DMS53 treated with DMSO at 0.1 percent for 48 hours (cell line): Measurements from ENCODE around the gene ZNF668.
"Not testable (repeated sequence)": the region's sequence is repeated elsewhere in the genome, so short reads cannot be mapped to it uniquely, and the experiment has no call there.

Source experiments
- DNase-seq: peaks from one replicate; lab custom pipeline; 2025; ENCODE audit not compliant: unreplicated experiment; lab: John Stamatoyannopoulos, UW

ZNF668 gene

DNA sequence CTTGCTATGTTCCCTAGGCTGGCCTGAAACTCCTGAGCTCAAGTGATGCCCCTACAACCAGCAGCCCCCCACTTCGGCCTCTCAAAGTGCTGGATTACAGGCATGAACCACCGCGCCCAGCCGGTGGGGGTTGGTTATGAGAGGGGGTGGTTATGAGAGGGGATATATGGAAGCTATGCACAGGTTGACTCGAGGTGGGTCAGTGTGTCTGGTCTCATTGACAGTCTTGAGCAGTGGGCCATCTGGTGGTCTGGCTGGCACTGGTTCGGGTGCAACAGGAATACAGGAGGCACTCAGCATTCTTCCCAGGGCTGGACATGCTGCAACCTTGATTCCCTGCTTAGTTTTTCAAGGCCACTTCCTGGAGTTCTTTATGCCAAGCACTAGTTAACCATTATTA lies 58.0 kb downstream of the ZNF668 start:
- DNase-seq: no peak

DNA sequence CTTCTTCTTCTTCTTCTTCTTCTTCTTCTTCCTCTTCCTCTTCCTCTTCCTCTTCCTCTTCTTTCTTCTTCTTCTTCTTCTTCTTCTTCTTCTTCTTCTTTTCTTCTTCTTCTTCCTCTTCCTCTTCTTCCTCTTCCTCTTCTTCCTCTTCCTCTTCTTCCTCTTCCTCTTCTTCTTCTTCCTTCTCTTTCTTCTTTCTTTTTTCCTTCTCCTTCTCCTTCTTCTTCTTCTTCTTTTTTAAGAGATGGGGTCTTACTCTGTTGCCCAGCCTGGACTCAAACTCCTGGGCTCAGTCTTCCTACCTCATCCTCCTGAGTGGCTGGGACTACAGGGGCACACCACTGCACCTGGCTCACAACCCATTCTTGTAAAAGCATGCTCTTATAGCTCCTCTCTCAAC lies 60.7 kb downstream of the ZNF668 start:
- DNase-seq: not testable (repeated sequence)

DNA sequence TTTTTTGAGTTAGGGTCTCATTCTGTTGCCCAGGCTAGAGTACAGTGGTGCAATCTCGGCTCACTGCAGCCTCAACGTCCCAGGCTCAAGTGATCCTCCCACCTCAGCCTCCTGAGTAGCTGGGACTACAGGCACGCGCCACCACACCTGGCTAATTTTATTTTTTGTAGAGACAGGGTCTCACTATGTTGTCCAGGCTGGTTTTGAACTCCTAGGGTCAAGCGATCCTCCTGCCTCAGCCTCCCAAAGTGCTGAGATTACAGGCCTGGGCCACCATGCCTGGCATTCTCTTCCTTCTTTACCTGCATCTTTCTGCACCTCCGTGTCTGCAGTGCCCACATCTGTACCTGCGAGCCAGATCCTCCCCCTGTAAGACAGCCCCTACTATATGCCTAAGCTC lies 62.2 kb downstream of the ZNF668 start:
- DNase-seq: not testable (repeated sequence)
